GM13976 (cell line): ENCODE data around the gene NANOG.
"Not testable (repeated sequence)": the region's sequence is repeated elsewhere in the genome, so short reads cannot be mapped to it uniquely, and the experiment has no call there.

Experiments
- DNase-seq: peaks from one replicate; pipeline ENCODE4 v3.0.0; 2012; ENCODE audit warnings: low spot score
- in situ Hi-C: fragments of 300-500 bp; cut with MboI; formaldehyde crosslinking; loops from one replicate; pipeline ENCODE4 v1.12.0; 2022; ENCODE audit warnings: low sequenced_read_pairs, mixed read lengths, inconsistent platforms; ENCODE audit not compliant: unreplicated experiment
- TF ChIP-seq, protein P1 (sequence below): IDR thresholded peaks from 2 replicates; pipeline ENCODE4 v1.5.1; 2012; ENCODE audit warnings: borderline replicate concordance, mild to moderate bottlenecking; ENCODE audit not compliant: insufficient read depth; ENCODE audit errors: extremely low read depth, missing control alignments, control extremely low read depth

NANOG gene

GRCh38 chr12:7756993-7757392 is 32.2 kb upstream of the NANOG start:
- in situ Hi-C loops: no loop called here
- DNase-seq: no peak
- TF ChIP-seq, protein P1, sequence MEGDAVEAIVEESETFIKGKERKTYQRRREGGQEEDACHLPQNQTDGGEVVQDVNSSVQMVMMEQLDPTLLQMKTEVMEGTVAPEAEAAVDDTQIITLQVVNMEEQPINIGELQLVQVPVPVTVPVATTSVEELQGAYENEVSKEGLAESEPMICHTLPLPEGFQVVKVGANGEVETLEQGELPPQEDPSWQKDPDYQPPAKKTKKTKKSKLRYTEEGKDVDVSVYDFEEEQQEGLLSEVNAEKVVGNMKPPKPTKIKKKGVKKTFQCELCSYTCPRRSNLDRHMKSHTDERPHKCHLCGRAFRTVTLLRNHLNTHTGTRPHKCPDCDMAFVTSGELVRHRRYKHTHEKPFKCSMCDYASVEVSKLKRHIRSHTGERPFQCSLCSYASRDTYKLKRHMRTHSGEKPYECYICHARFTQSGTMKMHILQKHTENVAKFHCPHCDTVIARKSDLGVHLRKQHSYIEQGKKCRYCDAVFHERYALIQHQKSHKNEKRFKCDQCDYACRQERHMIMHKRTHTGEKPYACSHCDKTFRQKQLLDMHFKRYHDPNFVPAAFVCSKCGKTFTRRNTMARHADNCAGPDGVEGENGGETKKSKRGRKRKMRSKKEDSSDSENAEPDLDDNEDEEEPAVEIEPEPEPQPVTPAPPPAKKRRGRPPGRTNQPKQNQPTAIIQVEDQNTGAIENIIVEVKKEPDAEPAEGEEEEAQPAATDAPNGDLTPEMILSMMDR: no peak

GRCh38 chr12:7758766-7759140 is 30.4 kb upstream of the NANOG start:
- in situ Hi-C loops: no loop called here
- TF ChIP-seq, protein P1: no peak
- DNase-seq: no peak

- DNase-seq: no peak
- TF ChIP-seq, protein P1: no peak
- in situ Hi-C loops: no loop called here
Measured at GRCh38 chr12:7769999-7770398, 19.2 kb upstream of the NANOG start.

- in situ Hi-C loops: no loop called here
- no peak for DNase-seq
- TF ChIP-seq, protein P1: no peak
Measured at GRCh38 chr12:7781274-7781673, 7.9 kb upstream of the NANOG start.

GRCh38 chr12:7782055-7782454 is 7.1 kb upstream of the NANOG start:
- in situ Hi-C loops: no loop called here
- TF ChIP-seq, protein P1: no peak
- DNase-seq: no peak

- in situ Hi-C loops, DNase-seq: not testable (repeated sequence)
Measured at GRCh38 chr12:7783433-7783832, 5.8 kb upstream of the NANOG start.

DNA sequence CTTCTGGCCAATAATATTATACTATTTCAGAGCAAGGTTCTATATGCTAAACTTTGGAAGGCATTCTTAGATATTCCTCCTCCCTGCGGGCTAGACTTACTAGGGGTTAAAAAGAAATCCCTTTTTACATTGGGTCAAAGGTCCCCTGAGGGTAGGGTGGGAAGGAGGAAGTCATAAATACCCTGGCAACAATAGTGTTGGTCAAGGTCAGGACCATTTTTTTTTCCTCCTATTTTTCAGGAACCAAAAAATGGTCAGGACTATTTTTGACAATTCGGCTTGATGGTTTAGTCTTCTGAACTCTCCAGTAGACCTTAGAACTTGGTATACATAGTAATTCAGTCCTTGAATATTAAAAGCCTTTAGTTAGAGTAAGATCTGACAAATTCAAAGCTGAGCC is 4.5 kb upstream of the NANOG start:
- TF ChIP-seq, protein P1: no peak
- in situ Hi-C loops: no loop called here
- no peak for DNase-seq
